ENCODE measurements around the gene MAST1.
A peak's percentile ranks its signal among the peaks of the same experiment; 100 is the strongest.

MAST1 gene

GRCh38 chr19:12792051-12792852 lies 46.1 kb upstream of the MAST1 start:
- DNase-seq (ENCODE audit: low spot score), result peak; percentile 62
- TF ChIP-seq, protein P1, sequence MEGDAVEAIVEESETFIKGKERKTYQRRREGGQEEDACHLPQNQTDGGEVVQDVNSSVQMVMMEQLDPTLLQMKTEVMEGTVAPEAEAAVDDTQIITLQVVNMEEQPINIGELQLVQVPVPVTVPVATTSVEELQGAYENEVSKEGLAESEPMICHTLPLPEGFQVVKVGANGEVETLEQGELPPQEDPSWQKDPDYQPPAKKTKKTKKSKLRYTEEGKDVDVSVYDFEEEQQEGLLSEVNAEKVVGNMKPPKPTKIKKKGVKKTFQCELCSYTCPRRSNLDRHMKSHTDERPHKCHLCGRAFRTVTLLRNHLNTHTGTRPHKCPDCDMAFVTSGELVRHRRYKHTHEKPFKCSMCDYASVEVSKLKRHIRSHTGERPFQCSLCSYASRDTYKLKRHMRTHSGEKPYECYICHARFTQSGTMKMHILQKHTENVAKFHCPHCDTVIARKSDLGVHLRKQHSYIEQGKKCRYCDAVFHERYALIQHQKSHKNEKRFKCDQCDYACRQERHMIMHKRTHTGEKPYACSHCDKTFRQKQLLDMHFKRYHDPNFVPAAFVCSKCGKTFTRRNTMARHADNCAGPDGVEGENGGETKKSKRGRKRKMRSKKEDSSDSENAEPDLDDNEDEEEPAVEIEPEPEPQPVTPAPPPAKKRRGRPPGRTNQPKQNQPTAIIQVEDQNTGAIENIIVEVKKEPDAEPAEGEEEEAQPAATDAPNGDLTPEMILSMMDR (IDR thresholded peaks at IDR 0.05; ENCODE audit: extremely low read depth, missing control alignments), result no peak

- TF ChIP-seq, protein P1 (IDR thresholded peaks at IDR 0.05; ENCODE audit: extremely low read depth, missing control alignments), result no peak
- DNase-seq (ENCODE audit: low spot score), result no peak
Measured at GRCh38 chr19:12792853-12793289, 45.4 kb upstream of the MAST1 start.

GRCh38 chr19:12793290-12794195 lies 44.8 kb upstream of the MAST1 start:
- TF ChIP-seq, protein P1 (IDR thresholded peaks at IDR 0.05; ENCODE audit: extremely low read depth, missing control alignments), result peak; percentile 4

GRCh38 chr19:12794196-12794941 lies 43.9 kb upstream of the MAST1 start:
- DNase-seq (ENCODE audit: low spot score), result no peak
- TF ChIP-seq, protein P1 (IDR thresholded peaks at IDR 0.05; ENCODE audit: extremely low read depth, missing control alignments), result no peak

More at GRCh38 chr19:12793290-12794195, 44.8 kb upstream of the MAST1 start:
- DNase-seq (ENCODE audit: low spot score), result peak; percentile 97

GRCh38 chr19:12794971-12795381 lies 43.3 kb upstream of the MAST1 start:
- TF ChIP-seq, protein P1 (IDR thresholded peaks at IDR 0.05; ENCODE audit: extremely low read depth, missing control alignments), result no peak
- no peak for DNase-seq (ENCODE audit: low spot score)

DNA sequence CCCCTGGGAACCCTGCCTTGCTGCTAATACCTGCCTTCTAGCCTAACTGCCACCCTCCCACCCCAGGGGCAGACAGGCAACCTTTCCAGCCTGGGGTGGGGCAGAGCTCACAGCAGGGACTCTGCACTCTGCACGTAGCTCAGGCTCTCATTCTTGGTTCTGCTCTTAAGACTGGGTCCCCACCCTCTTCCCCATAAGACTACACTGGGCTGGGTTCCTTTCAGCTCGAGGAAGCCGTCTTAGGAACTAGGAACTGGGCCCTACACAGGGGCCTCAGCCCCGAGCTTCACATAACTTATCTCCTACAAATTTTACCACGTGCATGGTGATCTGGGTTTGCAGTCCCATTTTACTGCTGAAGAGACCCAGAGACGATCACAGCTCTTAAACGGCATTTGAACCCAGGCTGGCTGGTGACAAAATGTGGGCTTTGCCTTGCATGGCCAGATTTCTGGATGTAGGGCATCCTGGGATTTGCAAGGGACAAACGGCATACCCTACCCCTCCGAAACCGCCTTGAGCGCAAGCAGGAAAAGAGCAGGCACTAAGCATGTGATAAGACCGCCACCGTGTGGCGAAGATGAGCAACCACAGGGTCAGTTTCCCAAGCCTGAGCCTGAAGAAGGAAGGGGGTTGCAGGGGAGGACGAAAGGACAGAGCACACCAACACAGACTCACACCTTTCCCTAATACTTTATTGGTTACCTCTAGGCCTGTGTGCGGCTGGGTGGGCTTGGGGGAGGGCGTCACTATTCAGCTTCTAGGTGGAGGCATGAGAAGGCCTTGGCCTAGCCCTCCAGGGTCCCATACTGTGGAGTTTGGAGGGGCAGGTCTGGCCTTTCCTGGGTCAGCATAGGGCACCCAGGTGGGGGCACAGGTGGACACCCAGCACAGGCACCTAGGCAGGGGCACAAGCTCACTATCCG lies 41.9 kb upstream of the MAST1 start:
- TF ChIP-seq, protein P1 (IDR thresholded peaks at IDR 0.05; ENCODE audit: extremely low read depth, missing control alignments), result peak; percentile 95
- DNase-seq (ENCODE audit: low spot score), result peak; percentile 74
